ENCODE results near the gene AKAP7. TPM values are rescaled to one million over a fixed set of nuclear protein-coding genes. Genes with fewer than 3 reads are reported as not detected.
A peak's percentile ranks its signal among the peaks of the same experiment; 100 is the strongest.
"Not testable (repeated sequence)": the region's sequence is repeated elsewhere in the genome, so short reads cannot be mapped to it uniquely, and the experiment has no call there.

Gene AKAP7
- total RNA-seq, 1 donor from 2014 or later: 3.2 TPM

GRCh38 chr6:131286469-131287040, 151.3 kb downstream of the AKAP7 start:
- Mint-ChIP-seq H3K4me3 (no peak overlapping the region), H3K4me1 (peaks cover 7% of the 10 kb centered on the region), H3K27me3 (no peaks in the 10 kb centered on the region), H3K36me3 (ENCODE audit: low read depth) (peaks cover 6% of the 10 kb centered on the region), H3K27ac (no peak overlapping the region), H3K9me3 (no peaks in the 10 kb centered on the region)
- intact Hi-C loops (cut with micrococcal nuclease): no loop called here
- DNase-seq: peak; percentile 21

- Mint-ChIP-seq H3K9me3 (no peaks in the 10 kb centered on the region), H3K27me3 (no peaks in the 10 kb centered on the region), H3K4me3 (no peak overlapping the region), H3K36me3 (ENCODE audit: low read depth) (peaks cover 4% of the 10 kb centered on the region), H3K27ac (no peak overlapping the region), H3K4me1 (peaks cover 8% of the 10 kb centered on the region)
- intact Hi-C loops (cut with micrococcal nuclease): no loop called here
- no peak for DNase-seq
Measured at GRCh38 chr6:131288214-131288613, 152.9 kb downstream of the AKAP7 start.

- Mint-ChIP-seq H3K27me3 (no peaks in the 10 kb centered on the region), H3K4me3 (no peak overlapping the region), H3K36me3 (ENCODE audit: low read depth) (no peaks in the 10 kb centered on the region), H3K27ac (no peak overlapping the region), H3K4me1 (peaks cover 8% of the 10 kb centered on the region), H3K9me3 (no peaks in the 10 kb centered on the region)
- intact Hi-C loops (cut with micrococcal nuclease): no loop called here
- DNase-seq: no peak
Measured at GRCh38 chr6:131290955-131291354, 155.7 kb downstream of the AKAP7 start.

- Mint-ChIP-seq H3K36me3 (ENCODE audit: low read depth) (no peaks in the 10 kb centered on the region), H3K9me3 (no peaks in the 10 kb centered on the region), H3K27ac (no peak overlapping the region), H3K4me1 (peaks cover 8% of the 10 kb centered on the region), H3K27me3 (no peaks in the 10 kb centered on the region), H3K4me3 (no peak overlapping the region)
- intact Hi-C loops (cut with micrococcal nuclease): no loop called here
- DNase-seq: no peak
Measured at GRCh38 chr6:131292145-131292938, 157.1 kb downstream of the AKAP7 start.

- Mint-ChIP-seq H3K36me3 (ENCODE audit: low read depth) (no peaks in the 10 kb centered on the region), H3K4me1 (peaks cover 8% of the 10 kb centered on the region), H3K27me3 (no peaks in the 10 kb centered on the region), H3K9me3 (no peaks in the 10 kb centered on the region), H3K27ac (no peak overlapping the region), H3K4me3 (no peak overlapping the region)
- intact Hi-C loops (cut with micrococcal nuclease): no loop called here
- DNase-seq: no peak
Measured at GRCh38 chr6:131293472-131293911, 158.2 kb downstream of the AKAP7 start.

GRCh38 chr6:131295081-131295480, 159.8 kb downstream of the AKAP7 start:
- intact Hi-C loops (cut with micrococcal nuclease): loop anchor here (5.0 kb wide), 1 partner anchor 192 kb away; no protein-coding TSS in a partner anchor
- Mint-ChIP-seq H3K27me3 (no peaks in the 10 kb centered on the region), H3K36me3 (ENCODE audit: low read depth) (no peaks in the 10 kb centered on the region), H3K27ac (no peak overlapping the region), H3K9me3 (no peaks in the 10 kb centered on the region), H3K4me1 (peaks cover 8% of the 10 kb centered on the region), H3K4me3 (no peak overlapping the region)
- no peak for DNase-seq

GRCh38 chr6:131300826-131301225, 165.6 kb downstream of the AKAP7 start:
- intact Hi-C loops (cut with micrococcal nuclease); H3K9me3 Mint-ChIP-seq; DNase-seq; H3K4me1 Mint-ChIP-seq; H3K27ac Mint-ChIP-seq; H3K36me3 Mint-ChIP-seq (ENCODE audit: low read depth); H3K27me3 Mint-ChIP-seq; H3K4me3 Mint-ChIP-seq: not testable (repeated sequence)

- Mint-ChIP-seq H3K27me3 (no peaks in the 10 kb centered on the region), H3K4me1 (no peaks in the 10 kb centered on the region), H3K9me3 (peaks cover 2% of the 10 kb centered on the region), H3K4me3 (no peak overlapping the region), H3K27ac (no peak overlapping the region), H3K36me3 (ENCODE audit: low read depth) (peaks cover 4% of the 10 kb centered on the region)
- no peak for DNase-seq
- intact Hi-C loops (cut with micrococcal nuclease): no loop called here
Measured at GRCh38 chr6:131303338-131303930, 168.2 kb downstream of the AKAP7 start.

GRCh38 chr6:131305037-131305850, 170.0 kb downstream of the AKAP7 start:
- intact Hi-C loops (cut with micrococcal nuclease): no loop called here

GRCh38 chr6:131309437-131309836, 174.2 kb downstream of the AKAP7 start:
- intact Hi-C loops (cut with micrococcal nuclease): no loop called here
- Mint-ChIP-seq H3K9me3 (peaks cover 12% of the 10 kb centered on the region), H3K36me3 (ENCODE audit: low read depth) (peaks cover 12% of the 10 kb centered on the region), H3K27me3 (no peaks in the 10 kb centered on the region), H3K4me1 (no peaks in the 10 kb centered on the region), H3K4me3 (no peak overlapping the region), H3K27ac (no peak overlapping the region)
- DNase-seq: no peak

More at GRCh38 chr6:131305037-131305850, 170.0 kb downstream of the AKAP7 start:
- Mint-ChIP-seq H3K36me3 (ENCODE audit: low read depth) (peaks cover 12% of the 10 kb centered on the region), H3K4me3 (no peak overlapping the region), H3K4me1 (no peaks in the 10 kb centered on the region), H3K9me3 (peaks cover 12% of the 10 kb centered on the region), H3K27me3 (no peaks in the 10 kb centered on the region), H3K27ac (no peak overlapping the region)
- no peak for DNase-seq

GRCh38 chr6:131314838-131315237, 179.6 kb downstream of the AKAP7 start:
- H3K9me3 Mint-ChIP-seq: peaks cover 9% of the 10 kb centered on the region
- intact Hi-C loops (cut with micrococcal nuclease): no loop called here

GRCh38 chr6:131316654-131317053, 181.4 kb downstream of the AKAP7 start:
- Mint-ChIP-seq H3K27me3 (no peaks in the 10 kb centered on the region), H3K27ac (peak overlapping the region; percentile 5), H3K9me3 (peaks cover 9% of the 10 kb centered on the region), H3K36me3 (ENCODE audit: low read depth) (peaks cover 13% of the 10 kb centered on the region), H3K4me1 (peaks cover 2% of the 10 kb centered on the region), H3K4me3 (no peak overlapping the region)
- DNase-seq: no peak
- intact Hi-C loops (cut with micrococcal nuclease): no loop called here

More at GRCh38 chr6:131314838-131315237, 179.6 kb downstream of the AKAP7 start:
- Mint-ChIP-seq H3K27me3 (no peaks in the 10 kb centered on the region), H3K4me3 (no peak overlapping the region), H3K27ac (no peak overlapping the region), H3K36me3 (ENCODE audit: low read depth) (peaks cover 15% of the 10 kb centered on the region), H3K4me1 (peaks cover 2% of the 10 kb centered on the region)
- no peak for DNase-seq

- H3K9me3 Mint-ChIP-seq: peaks cover 9% of the 10 kb centered on the region
Measured at GRCh38 chr6:131317516-131317915, 182.2 kb downstream of the AKAP7 start.

More at GRCh38 chr6:131317516-131317915, 182.2 kb downstream of the AKAP7 start:
- Mint-ChIP-seq H3K27ac (no peak overlapping the region), H3K4me1 (peaks cover 2% of the 10 kb centered on the region), H3K4me3 (no peak overlapping the region), H3K36me3 (ENCODE audit: low read depth) (peaks cover 13% of the 10 kb centered on the region), H3K27me3 (no peaks in the 10 kb centered on the region)
- no peak for DNase-seq
- intact Hi-C loops (cut with micrococcal nuclease): no loop called here

All from activated CD4-positive, alpha-beta T cell treated with anti-CD3 and anti-CD28 coated beads, Interleukin-2, amount 10 ng/mL, durations not matched to agents 24 days and 14 days (primary cell).